ENCODE data around the gene ACBD4. TPM values are rescaled to one million over a fixed set of nuclear protein-coding genes. Genes with fewer than 3 reads are reported as not detected.
A peak's percentile ranks its signal among the peaks of the same experiment; 100 is the strongest.

The ACBD4 gene
- total RNA-seq, 4 donors from 2014 or later, result 2.2 to 3.2 (median 2.5) TPM

DNA sequence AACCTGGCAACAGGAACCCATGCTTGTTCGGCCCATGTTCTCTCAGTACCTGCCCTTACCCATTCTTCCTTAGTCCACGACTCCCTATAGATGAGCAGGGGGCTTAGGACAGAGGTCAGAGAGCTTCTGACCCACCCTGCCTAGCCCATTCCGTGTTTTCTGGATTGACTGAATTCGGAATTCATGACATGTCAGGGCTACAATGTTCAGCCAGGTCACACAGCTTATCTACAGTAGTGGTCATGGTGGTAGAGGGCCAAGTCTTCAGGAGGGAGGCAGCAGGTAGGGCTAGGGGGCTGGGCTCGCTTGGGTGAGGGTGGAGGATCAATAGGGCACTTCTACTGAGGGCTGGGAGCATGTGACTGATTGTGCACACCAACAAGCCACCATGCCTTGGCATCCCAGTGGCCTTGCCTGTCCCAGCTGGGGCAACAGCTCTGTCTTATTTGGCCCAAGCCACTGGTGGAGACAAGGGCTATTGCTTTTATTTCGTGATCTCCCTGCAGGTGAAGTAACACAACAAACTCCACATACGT, 29.3 kb downstream of the ACBD4 start:
- Histone ChIP-seq H3K9me3 (no peaks in the 10 kb centered on the region), H3K27ac (no peak overlapping the region), H3K4me3 (no peak overlapping the region), H3K4me1 (peaks cover 14 to 18% of the 10 kb centered on the region in 2 donors), H3K27me3 (no peaks in the 10 kb centered on the region), H3K36me3 (peaks cover 0 to 11% of the 10 kb centered on the region in 2 donors)
- ATAC-seq, result no peak
- intact Hi-C loops (cut with DNase I; ENCODE audit: low total_unique reads) (loop anchor here (5.0 kb wide), 1 partner anchor 152 kb away; the partner anchor contains the start of gene MAP3K14), in situ Hi-C loops (cut with MboI; ENCODE audit: low sequenced_read_pairs in 4 of 4) (loop anchor here in 1 of 4 donors (25.0 kb wide), 1 partner anchor 103 kb away; the partner anchor contains the start of genes DCAKD and NMT1)
- TF ChIP-seq, protein P1, sequence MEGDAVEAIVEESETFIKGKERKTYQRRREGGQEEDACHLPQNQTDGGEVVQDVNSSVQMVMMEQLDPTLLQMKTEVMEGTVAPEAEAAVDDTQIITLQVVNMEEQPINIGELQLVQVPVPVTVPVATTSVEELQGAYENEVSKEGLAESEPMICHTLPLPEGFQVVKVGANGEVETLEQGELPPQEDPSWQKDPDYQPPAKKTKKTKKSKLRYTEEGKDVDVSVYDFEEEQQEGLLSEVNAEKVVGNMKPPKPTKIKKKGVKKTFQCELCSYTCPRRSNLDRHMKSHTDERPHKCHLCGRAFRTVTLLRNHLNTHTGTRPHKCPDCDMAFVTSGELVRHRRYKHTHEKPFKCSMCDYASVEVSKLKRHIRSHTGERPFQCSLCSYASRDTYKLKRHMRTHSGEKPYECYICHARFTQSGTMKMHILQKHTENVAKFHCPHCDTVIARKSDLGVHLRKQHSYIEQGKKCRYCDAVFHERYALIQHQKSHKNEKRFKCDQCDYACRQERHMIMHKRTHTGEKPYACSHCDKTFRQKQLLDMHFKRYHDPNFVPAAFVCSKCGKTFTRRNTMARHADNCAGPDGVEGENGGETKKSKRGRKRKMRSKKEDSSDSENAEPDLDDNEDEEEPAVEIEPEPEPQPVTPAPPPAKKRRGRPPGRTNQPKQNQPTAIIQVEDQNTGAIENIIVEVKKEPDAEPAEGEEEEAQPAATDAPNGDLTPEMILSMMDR (IDR thresholded peaks at IDR 0.05 in 4 of 5, conservative IDR thresholded peaks at IDR 0.05 in 1 of 5), result no peak
- no peak for TF ChIP-seq POLR2A (IDR thresholded peaks at IDR 0.05)
- DNase-seq, result no peak

DNA sequence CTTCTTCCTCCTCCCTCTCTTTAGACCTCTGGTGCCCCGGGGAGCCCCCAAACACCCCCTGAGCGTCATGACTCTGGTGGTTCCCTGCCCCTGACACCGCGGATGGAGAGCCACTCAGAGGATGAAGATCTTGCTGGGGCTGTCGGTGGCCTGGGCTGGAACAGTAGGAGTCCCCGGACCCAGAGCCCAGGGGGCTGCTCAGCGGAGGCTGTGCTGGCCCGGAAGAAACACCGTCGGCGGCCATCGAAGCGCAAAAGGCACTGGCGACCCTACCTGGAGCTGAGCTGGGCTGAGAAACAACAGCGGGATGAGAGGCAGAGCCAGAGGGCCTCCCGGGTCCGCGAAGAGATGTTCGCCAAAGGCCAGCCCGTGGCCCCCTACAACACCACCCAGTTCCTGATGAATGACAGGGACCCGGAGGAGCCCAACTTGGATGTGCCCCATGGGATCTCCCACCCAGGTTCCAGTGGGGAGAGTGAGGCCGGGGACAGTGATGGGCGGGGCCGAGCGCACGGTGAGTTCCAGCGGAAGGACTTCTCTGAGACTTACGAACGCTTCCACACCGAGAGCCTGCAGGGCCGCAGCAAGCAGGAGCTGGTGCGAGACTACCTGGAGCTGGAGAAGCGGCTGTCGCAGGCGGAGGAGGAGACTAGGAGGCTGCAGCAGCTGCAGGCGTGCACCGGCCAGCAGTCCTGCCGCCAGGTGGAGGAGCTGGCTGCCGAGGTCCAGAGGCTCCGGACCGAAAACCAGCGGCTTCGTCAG, 33.7 kb downstream of the ACBD4 start:
- in situ Hi-C loops (cut with MboI; ENCODE audit: low sequenced_read_pairs in 4 of 4) (loop anchor here in 1 of 4 donors (25.0 kb wide), 1 partner anchor 107 kb away; the partner anchor contains the start of genes DCAKD and NMT1), intact Hi-C loops (cut with DNase I; ENCODE audit: low total_unique reads) (no loop called here)
- ATAC-seq, result no peak
- Histone ChIP-seq H3K27me3 (no peaks in the 10 kb centered on the region), H3K4me3 (no peak overlapping the region), H3K27ac (peak overlapping the region; percentile 88 to 99 (median 94)), H3K36me3 (peaks cover 0 to 7% of the 10 kb centered on the region in 2 donors), H3K9me3 (no peaks in the 10 kb centered on the region), H3K4me1 (peaks cover 34 to 43% of the 10 kb centered on the region in 2 donors)
- no peak for DNase-seq
- no peak for TF ChIP-seq POLR2A (IDR thresholded peaks at IDR 0.05)
- TF ChIP-seq, protein P1 (IDR thresholded peaks at IDR 0.05 in 4 of 5, conservative IDR thresholded peaks at IDR 0.05 in 1 of 5), result no peak

DNA sequence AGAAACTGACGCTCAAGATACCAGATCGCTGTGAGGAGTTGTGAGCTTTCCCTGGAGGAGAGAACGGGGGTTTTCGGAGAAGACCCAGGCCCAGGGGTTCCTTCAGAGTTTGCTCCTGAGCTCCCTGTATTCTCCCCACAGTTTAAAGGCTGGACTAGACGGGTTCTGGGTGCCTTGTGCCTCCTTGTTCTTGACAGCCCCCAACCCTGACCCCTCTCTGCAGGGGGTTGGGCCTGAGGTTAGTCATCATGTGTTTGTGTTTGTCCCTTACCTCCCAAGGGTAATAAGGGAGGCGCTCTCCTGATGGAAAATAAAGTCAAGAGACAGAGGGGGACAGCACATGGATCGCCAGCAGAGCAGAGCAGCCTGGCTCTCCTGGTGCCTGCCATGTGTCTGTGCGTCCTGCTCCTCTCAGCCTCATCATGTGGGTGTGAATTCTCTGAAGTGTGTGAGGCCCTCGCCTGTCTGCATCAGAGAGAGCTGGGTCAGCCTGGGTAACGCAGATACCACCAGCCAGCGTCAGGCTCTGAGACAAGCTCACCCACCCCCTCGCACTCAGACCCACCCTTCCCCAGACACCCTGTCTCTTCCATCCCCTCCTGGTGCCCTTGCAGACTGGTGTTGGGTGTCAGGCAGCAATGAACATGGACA, 34.9 kb downstream of the ACBD4 start:
- intact Hi-C loops (cut with DNase I; ENCODE audit: low total_unique reads) (loop anchor here (1.0 kb wide), 2 partner anchors 9 to 22 kb away; partner anchors contain the start of genes HEXIM1 and HEXIM2), in situ Hi-C loops (cut with MboI; ENCODE audit: low sequenced_read_pairs in 4 of 4) (loop anchor here in 1 of 4 donors (25.0 kb wide), 1 partner anchor 108 kb away; the partner anchor contains the start of genes DCAKD and NMT1)
- Histone ChIP-seq H3K27ac (peak overlapping the region; percentile 88 to 99 (median 94)), H3K36me3 (peaks cover 0 to 7% of the 10 kb centered on the region in 2 donors), H3K27me3 (no peaks in the 10 kb centered on the region), H3K9me3 (no peaks in the 10 kb centered on the region), H3K4me1 (peaks cover 34 to 43% of the 10 kb centered on the region in 2 donors), H3K4me3 (peak overlapping the region in 2 of 4 donors; percentile 51 to 52)
- no peak for DNase-seq
- ATAC-seq, result peak; percentile 36 to 45
- TF ChIP-seq POLR2A (IDR thresholded peaks at IDR 0.05), result no peak
- TF ChIP-seq, protein P1 (IDR thresholded peaks at IDR 0.05 in 4 of 5, conservative IDR thresholded peaks at IDR 0.05 in 1 of 5), result no peak

DNA sequence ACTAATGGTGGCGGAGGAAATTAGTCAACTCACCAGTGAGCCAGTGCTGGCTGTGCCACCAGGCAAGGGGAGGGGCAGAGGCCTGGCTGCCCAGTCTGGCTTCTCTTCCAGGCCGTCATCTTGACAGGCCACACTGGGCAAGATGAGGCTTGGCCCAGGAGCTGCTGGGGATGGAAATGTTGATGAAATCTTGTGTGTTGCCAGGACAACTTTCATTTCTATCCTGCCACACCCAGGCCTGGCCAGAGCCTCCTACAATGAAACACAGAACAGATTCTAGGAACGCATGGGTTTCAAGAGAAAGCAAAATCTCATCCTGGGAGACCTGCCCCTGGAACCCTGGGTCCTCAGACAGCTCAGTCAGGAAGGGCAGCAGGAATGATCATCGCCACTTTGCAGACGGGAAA, 35.4 kb downstream of the ACBD4 start:
- no peaks in the 10 kb centered on the region for H3K9me3 ChIP-seq
- in situ Hi-C loops (cut with MboI; ENCODE audit: low sequenced_read_pairs in 4 of 4) (loop anchor here in 1 of 4 donors (25.0 kb wide), 1 partner anchor 109 kb away; the partner anchor contains the start of genes DCAKD and NMT1), intact Hi-C loops (cut with DNase I; ENCODE audit: low total_unique reads) (loop anchor here (1.0 kb wide), 2 partner anchors 10 to 23 kb away; partner anchors contain the start of genes HEXIM1 and HEXIM2)
- peak; percentile 68 to 89 for DNase-seq
- H3K4me3 ChIP-seq, result peak overlapping the region; percentile 40 to 52 (median 46)
- no peaks in the 10 kb centered on the region for H3K27me3 ChIP-seq
- TF ChIP-seq, protein P1 (IDR thresholded peaks at IDR 0.05 in 4 of 5, conservative IDR thresholded peaks at IDR 0.05 in 1 of 5), result no peak
- peak; percentile 23 to 38 for TF ChIP-seq POLR2A (IDR thresholded peaks at IDR 0.05)
- peaks cover 0 to 7% of the 10 kb centered on the region in 2 donors for H3K36me3 ChIP-seq
- H3K27ac ChIP-seq, result peak overlapping the region; percentile 88 to 99 (median 94)
- peak; percentile 70 to 74 for ATAC-seq
- H3K4me1 ChIP-seq, result peaks cover 35 to 46% of the 10 kb centered on the region in 2 donors

All from gastrocnemius medialis (tissue), 4 donors.